Renal pelvis (tissue), 3 donors: ENCODE results near the gene GATAD2A. TPM values are rescaled to one million over a fixed set of nuclear protein-coding genes. Genes with fewer than 3 reads are reported as not detected.

Source experiments
- polyA plus RNA-seq, 3 donors: library from polyadenylated mRNA; unstranded; fragments of 120-200 nt; gene quantifications; one replicate each; pipeline ENCODE4 v1.2.1, GENCODE V29; 2013; ENCODE audit not compliant: insufficient read length in 3 of 3

Gene GATAD2A
- polyA plus RNA-seq, 3 donors: 48.7 to 61.4 (median 56.4) TPM

Other genes with a start within 250 kb of the GATAD2A start
- 1 to 10 TPM; 2.4 to 3.2 (median 3.0) TPM for gene MEF2B, start 235.4 kb upstream of the GATAD2A start, polyA plus RNA-seq
- 10 to 100 TPM; 19.5 to 22.7 (median 20.7) TPM for gene BORCS8, start 213.5 kb upstream of the GATAD2A start, polyA plus RNA-seq
- gene RFXANK, start 213.4 kb upstream of the GATAD2A start, polyA plus RNA-seq: 10 to 100 TPM; 73.8 to 84.1 (median 77.0) TPM
- gene NR2C2AP, start 202.3 kb upstream of the GATAD2A start, polyA plus RNA-seq: 10 to 100 TPM; 13.6 to 16.2 (median 14.5) TPM
- gene NCAN, start 193.7 kb upstream of the GATAD2A start, polyA plus RNA-seq: under 1 TPM in 2 of 3 donors, not detected in 1; 0.13 to 0.98 TPM
- 1 to 10 TPM; 3.0 to 4.3 (median 3.6) TPM for gene TM6SF2, start 132.4 kb upstream of the GATAD2A start, polyA plus RNA-seq
- 10 to 100 TPM; 61.9 to 70.3 (median 67.9) TPM for gene SUGP1, start 85.2 kb upstream of the GATAD2A start, polyA plus RNA-seq
- 10 to 100 TPM; 45.1 to 85.6 (median 82.5) TPM for gene MAU2, start 84.8 kb upstream of the GATAD2A start, polyA plus RNA-seq
- gene TSSK6, start 109.9 kb downstream of the GATAD2A start, polyA plus RNA-seq: 1 to 10 TPM; 1.2 to 2.3 (median 1.5) TPM
- gene NDUFA13, start 110.5 kb downstream of the GATAD2A start, polyA plus RNA-seq: 100 to 1,000 TPM; 282 to 374 (median 324) TPM
- gene YJEFN3, start 123.2 kb downstream of the GATAD2A start, polyA plus RNA-seq: 10 to 100 TPM in 2 of 3 donors, 1 to 10 TPM in 1; 5.5 to 15.2 (median 12.4) TPM
- gene CILP2, start 132.6 kb downstream of the GATAD2A start, polyA plus RNA-seq: under 1 TPM; 0.16 to 0.27 (median 0.21) TPM
- gene PBX4, start 213.0 kb downstream of the GATAD2A start, polyA plus RNA-seq: 1 to 10 TPM; 3.8 to 7.6 (median 5.8) TPM
- gene LPAR2, start 222.5 kb downstream of the GATAD2A start, polyA plus RNA-seq: 10 to 100 TPM; 33.1 to 34.6 (median 33.7) TPM
- gene GMIP, start 238.0 kb downstream of the GATAD2A start, polyA plus RNA-seq: 1 to 10 TPM; 4.9 to 7.0 (median 6.6) TPM